Measurements from ENCODE around the gene LRRN2. TPM values are rescaled to one million over a fixed set of nuclear protein-coding genes. Genes with fewer than 3 reads are reported as not detected.

The LRRN2 gene
- polyA plus RNA-seq, 1 of the 3 experiments (the other 2 are of a cell fraction), result not detected

DNA sequence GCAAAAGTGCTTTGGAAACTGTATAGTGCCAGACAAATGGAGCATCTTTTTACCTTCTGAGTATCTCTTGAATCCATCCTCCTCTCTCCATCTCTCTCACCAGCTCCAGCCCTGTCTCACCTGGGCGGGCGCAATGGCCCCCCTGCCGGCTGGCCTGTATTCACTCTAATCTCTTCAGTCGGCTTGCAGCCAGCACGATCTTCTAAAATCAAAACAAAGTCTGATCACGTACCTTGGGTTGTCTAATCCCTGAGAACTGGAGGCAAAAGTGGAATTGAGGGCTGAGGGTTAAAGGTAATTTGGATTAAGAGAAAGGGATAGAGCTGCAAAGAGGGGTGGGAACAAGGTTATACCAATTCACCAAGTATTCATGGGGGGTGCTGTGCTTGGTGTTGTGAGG is 46.0 kb upstream of the LRRN2 start:
- no peaks in the 10 kb centered on the region for H4K20me1 ChIP-seq (ENCODE audit: insufficient read depth)
- no peaks in the 10 kb centered on the region for H3F3A ChIP-seq (replicated peaks; ENCODE audit: insufficient read depth)
- no peak overlapping the region for H3K4me3 ChIP-seq (ENCODE audit: low read depth in 2 of 2, low read length in 1 of 2)

DNA sequence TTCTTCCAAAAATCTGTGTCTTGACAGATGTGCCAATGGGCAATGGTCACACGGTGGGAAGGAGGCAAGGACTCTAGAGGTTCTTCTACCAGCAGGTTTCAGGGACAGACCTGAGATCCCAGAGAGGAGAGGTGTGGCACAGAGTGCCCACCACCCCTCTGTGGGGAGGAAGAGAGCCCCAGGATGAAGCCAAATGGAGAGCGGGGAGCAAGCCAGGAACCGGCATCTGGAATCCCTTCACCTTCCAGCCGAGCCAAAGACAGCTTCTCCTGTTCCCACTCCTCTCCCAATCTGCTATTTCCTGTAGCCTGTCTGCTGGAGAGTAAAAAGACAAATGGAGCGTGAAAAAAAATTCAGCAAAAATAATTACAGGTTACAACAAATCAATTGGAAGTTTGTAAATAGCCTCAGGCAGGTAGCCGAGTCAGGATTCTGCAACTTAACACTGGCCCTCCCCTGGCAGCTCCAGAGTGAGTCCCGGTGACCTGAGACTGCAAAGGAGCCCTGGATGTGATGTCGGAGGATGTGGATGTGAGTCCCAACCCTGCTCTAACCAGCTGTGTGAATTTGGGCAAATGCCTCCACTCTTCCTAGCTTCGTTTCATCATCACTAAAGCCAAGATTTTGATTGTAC is 45.4 kb upstream of the LRRN2 start:
- TF ChIP-seq GABPA (IDR thresholded peaks at IDR 0.05; ENCODE audit: low read depth), result no peak
- TF ChIP-seq RFX5 (IDR thresholded peaks at IDR 0.05; ENCODE audit: low read length), result no peak
- Histone ChIP-seq H3K79me2 (ENCODE audit: insufficient read depth) (no peaks in the 10 kb centered on the region), H3K4me1 (ENCODE audit: control insufficient read depth in 1 of 2, insufficient read depth in 2 of 2, low read depth in 1 of 2, low read length in 1 of 2) (no peaks in the 10 kb centered on the region), H3K9me2 (no peaks in the 10 kb centered on the region), H3K9ac (no peak overlapping the region), H3K9me3 (no peaks in the 10 kb centered on the region), H3K36me3 (replicated peaks in 1 of 2; ENCODE audit: control insufficient read depth in 1 of 2, insufficient read depth in 2 of 2, low read length in 1 of 2) (no peaks in the 10 kb centered on the region), H2AFZ (ENCODE audit: low read depth) (no peak overlapping the region), H4K20me1 (ENCODE audit: insufficient read depth) (no peaks in the 10 kb centered on the region), H3F3A (replicated peaks; ENCODE audit: insufficient read depth) (no peaks in the 10 kb centered on the region), H3K27me3 (ENCODE audit: insufficient read depth) (no peaks in the 10 kb centered on the region; the same call in 1 of the 2 replicates), H3K27ac (ENCODE audit: low read depth in 2 of 2, low read length in 1 of 2) (no peak overlapping the region), H3K4me2 (no peak overlapping the region), H3K4me3 (ENCODE audit: low read depth in 2 of 2, low read length in 1 of 2) (no peak overlapping the region)
- WGBS (ENCODE audit: low lambda C conversion rate), result 64% methylated on average over 9 of the region's 9 CpGs
- POLR2A ChIA-PET, result no interaction called here
- CTCF ChIA-PET, result interaction anchor here (0.9 to 2.5 kb wide), 3 partner anchors 15 to 165 kb away, joined by 3 to 15 read pairs (median 8); no protein-coding TSS in a partner anchor
- DNase-seq, result no peak

More for the DNA sequence above, 46.0 kb upstream of the LRRN2 start:
- H3K9me3 ChIP-seq, result no peaks in the 10 kb centered on the region
- no peak overlapping the region for H2AFZ ChIP-seq (ENCODE audit: low read depth)
- no peak for TF ChIP-seq RFX5 (IDR thresholded peaks at IDR 0.05; ENCODE audit: low read length)
- no peak for TF ChIP-seq RCOR1 (IDR thresholded peaks at IDR 0.05; ENCODE audit: low read length)
- TF ChIP-seq, protein P1, sequence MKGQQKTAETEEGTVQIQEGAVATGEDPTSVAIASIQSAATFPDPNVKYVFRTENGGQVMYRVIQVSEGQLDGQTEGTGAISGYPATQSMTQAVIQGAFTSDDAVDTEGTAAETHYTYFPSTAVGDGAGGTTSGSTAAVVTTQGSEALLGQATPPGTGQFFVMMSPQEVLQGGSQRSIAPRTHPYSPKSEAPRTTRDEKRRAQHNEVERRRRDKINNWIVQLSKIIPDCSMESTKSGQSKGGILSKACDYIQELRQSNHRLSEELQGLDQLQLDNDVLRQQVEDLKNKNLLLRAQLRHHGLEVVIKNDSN (IDR thresholded peaks at IDR 0.05; ENCODE audit: borderline replicate concordance, low read depth), result no peak
- no peak for TF ChIP-seq CHD2 (IDR thresholded peaks at IDR 0.05; ENCODE audit: low read length, partially characterized antibody)
- TF ChIP-seq, protein P2, sequence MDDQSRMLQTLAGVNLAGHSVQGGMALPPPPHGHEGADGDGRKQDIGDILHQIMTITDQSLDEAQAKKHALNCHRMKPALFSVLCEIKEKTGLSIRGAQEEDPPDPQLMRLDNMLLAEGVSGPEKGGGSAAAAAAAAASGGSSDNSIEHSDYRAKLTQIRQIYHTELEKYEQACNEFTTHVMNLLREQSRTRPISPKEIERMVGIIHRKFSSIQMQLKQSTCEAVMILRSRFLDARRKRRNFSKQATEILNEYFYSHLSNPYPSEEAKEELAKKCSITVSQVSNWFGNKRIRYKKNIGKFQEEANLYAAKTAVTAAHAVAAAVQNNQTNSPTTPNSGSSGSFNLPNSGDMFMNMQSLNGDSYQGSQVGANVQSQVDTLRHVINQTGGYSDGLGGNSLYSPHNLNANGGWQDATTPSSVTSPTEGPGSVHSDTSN (IDR thresholded peaks at IDR 0.05), result no peak
- no peak for TF ChIP-seq TCF12 (IDR thresholded peaks at IDR 0.05)
- TF ChIP-seq TEAD4 (IDR thresholded peaks at IDR 0.05; ENCODE audit: borderline replicate concordance, insufficient read depth), result no peak
- no peak overlapping the region for H3K9ac ChIP-seq
- no peaks in the 10 kb centered on the region for H3K36me3 ChIP-seq (replicated peaks in 1 of 2; ENCODE audit: control insufficient read depth in 1 of 2, insufficient read depth in 2 of 2, low read length in 1 of 2)
- POLR2A ChIA-PET, result no interaction called here
- H3K27ac ChIP-seq (ENCODE audit: low read depth in 2 of 2, low read length in 1 of 2), result no peak overlapping the region
- 73% methylated on average over 6 of the region's 6 CpGs for WGBS (ENCODE audit: low lambda C conversion rate)
- H3K4me2 ChIP-seq, result no peak overlapping the region
- no peaks in the 10 kb centered on the region for H3K79me2 ChIP-seq (ENCODE audit: insufficient read depth)
- H3K9me2 ChIP-seq, result no peaks in the 10 kb centered on the region
- DNase-seq, result no peak
- CTCF ChIA-PET, result interaction anchor here (0.9 to 2.5 kb wide), 4 partner anchors 15 to 166 kb away, joined by 3 to 15 read pairs (median 8); no protein-coding TSS in a partner anchor
- no peaks in the 10 kb centered on the region; the same call in 1 of the 2 replicates for H3K27me3 ChIP-seq (ENCODE audit: insufficient read depth)
- H3K4me1 ChIP-seq (ENCODE audit: control insufficient read depth in 1 of 2, insufficient read depth in 2 of 2, low read depth in 1 of 2, low read length in 1 of 2), result no peaks in the 10 kb centered on the region

DNA sequence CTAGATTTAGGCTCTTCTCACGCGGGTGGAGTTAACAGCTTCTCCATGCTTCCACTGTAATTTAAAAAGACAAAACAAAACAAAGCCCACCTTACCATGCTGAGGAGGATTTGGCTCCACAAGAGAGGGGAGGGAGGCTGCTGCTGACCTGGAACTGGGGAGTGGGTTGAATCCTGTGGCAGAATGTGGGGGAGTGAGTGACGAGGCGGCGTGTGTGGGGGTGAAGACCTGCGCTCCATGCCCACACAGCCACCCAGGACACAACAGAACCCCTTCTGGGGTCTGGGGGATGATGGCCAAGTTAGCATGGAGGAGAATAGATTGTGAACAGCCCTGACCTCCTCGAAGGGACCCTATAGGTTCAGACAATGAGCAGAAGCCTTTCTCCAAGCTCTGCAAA is 44.0 kb upstream of the LRRN2 start:
- 75% methylated on average over 7 of the region's 7 CpGs for WGBS (ENCODE audit: low lambda C conversion rate)
- Histone ChIP-seq H3K27me3 (ENCODE audit: insufficient read depth) (no peaks in the 10 kb centered on the region; the same call in 1 of the 2 replicates), H3K9me3 (no peaks in the 10 kb centered on the region), H3K36me3 (replicated peaks in 1 of 2; ENCODE audit: control insufficient read depth in 1 of 2, insufficient read depth in 2 of 2, low read length in 1 of 2) (no peaks in the 10 kb centered on the region), H3K79me2 (ENCODE audit: insufficient read depth) (no peaks in the 10 kb centered on the region), H3K4me3 (ENCODE audit: low read depth in 2 of 2, low read length in 1 of 2) (no peak overlapping the region), H4K20me1 (ENCODE audit: insufficient read depth) (no peaks in the 10 kb centered on the region), H3K4me1 (ENCODE audit: control insufficient read depth in 1 of 2, insufficient read depth in 2 of 2, low read depth in 1 of 2, low read length in 1 of 2) (no peaks in the 10 kb centered on the region), H3F3A (replicated peaks; ENCODE audit: insufficient read depth) (no peaks in the 10 kb centered on the region), H3K9ac (no peak overlapping the region), H3K27ac (ENCODE audit: low read depth in 2 of 2, low read length in 1 of 2) (no peak overlapping the region), H2AFZ (ENCODE audit: low read depth) (no peak overlapping the region), H3K9me2 (no peaks in the 10 kb centered on the region), H3K4me2 (no peak overlapping the region)
- DNase-seq, result no peak
- CTCF ChIA-PET, result interaction anchor here (1.4 to 2.4 kb wide), 3 partner anchors 17 to 164 kb away, joined by 4 to 8 read pairs (median 4); no protein-coding TSS in a partner anchor
- POLR2A ChIA-PET, result no interaction called here
- TF ChIP-seq MXI1 (IDR thresholded peaks at IDR 0.05; ENCODE audit: low read depth, low read length), result no peak
- TF ChIP-seq, protein P3, sequence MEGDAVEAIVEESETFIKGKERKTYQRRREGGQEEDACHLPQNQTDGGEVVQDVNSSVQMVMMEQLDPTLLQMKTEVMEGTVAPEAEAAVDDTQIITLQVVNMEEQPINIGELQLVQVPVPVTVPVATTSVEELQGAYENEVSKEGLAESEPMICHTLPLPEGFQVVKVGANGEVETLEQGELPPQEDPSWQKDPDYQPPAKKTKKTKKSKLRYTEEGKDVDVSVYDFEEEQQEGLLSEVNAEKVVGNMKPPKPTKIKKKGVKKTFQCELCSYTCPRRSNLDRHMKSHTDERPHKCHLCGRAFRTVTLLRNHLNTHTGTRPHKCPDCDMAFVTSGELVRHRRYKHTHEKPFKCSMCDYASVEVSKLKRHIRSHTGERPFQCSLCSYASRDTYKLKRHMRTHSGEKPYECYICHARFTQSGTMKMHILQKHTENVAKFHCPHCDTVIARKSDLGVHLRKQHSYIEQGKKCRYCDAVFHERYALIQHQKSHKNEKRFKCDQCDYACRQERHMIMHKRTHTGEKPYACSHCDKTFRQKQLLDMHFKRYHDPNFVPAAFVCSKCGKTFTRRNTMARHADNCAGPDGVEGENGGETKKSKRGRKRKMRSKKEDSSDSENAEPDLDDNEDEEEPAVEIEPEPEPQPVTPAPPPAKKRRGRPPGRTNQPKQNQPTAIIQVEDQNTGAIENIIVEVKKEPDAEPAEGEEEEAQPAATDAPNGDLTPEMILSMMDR (IDR thresholded peaks at IDR 0.05), result no peak
- TF ChIP-seq, protein P1 (IDR thresholded peaks at IDR 0.05; ENCODE audit: borderline replicate concordance, low read depth), result no peak
- no peak for TF ChIP-seq CHD2 (IDR thresholded peaks at IDR 0.05; ENCODE audit: low read length, partially characterized antibody)
- no peak for TF ChIP-seq GABPA (IDR thresholded peaks at IDR 0.05; ENCODE audit: low read depth)
- no peak for TF ChIP-seq JUND (IDR thresholded peaks at IDR 0.05)
- no peak for TF ChIP-seq FOXJ3 (CRISPR knock-in tag; IDR thresholded peaks at IDR 0.05)
- TF ChIP-seq RXRA (IDR thresholded peaks at IDR 0.05; ENCODE audit: borderline replicate concordance, low read depth), result no peak
- no peak for TF ChIP-seq TCF12 (IDR thresholded peaks at IDR 0.05)
- no peak for TF ChIP-seq TEAD4 (IDR thresholded peaks at IDR 0.05; ENCODE audit: borderline replicate concordance, insufficient read depth)
- no peak for TF ChIP-seq MEF2A (IDR thresholded peaks at IDR 0.05; ENCODE audit: borderline replicate concordance, low read depth)
- no peak for TF ChIP-seq ELF1 (IDR thresholded peaks at IDR 0.05)
- no peak for TF ChIP-seq GATA2 (CRISPR knock-in tag; IDR thresholded peaks at IDR 0.05)
- TF ChIP-seq, protein P4, sequence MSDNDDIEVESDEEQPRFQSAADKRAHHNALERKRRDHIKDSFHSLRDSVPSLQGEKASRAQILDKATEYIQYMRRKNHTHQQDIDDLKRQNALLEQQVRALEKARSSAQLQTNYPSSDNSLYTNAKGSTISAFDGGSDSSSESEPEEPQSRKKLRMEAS (IDR thresholded peaks at IDR 0.05; ENCODE audit: low read depth), result no peak
